Transverse colon (tissue), 4 donors: ENCODE data around the gene FMO1. TPM values are rescaled to one million over a fixed set of nuclear protein-coding genes. Genes with fewer than 3 reads are reported as not detected.
A peak's percentile ranks its signal among the peaks of the same experiment; 100 is the strongest.

ENCODE experiments used
- DNase-seq: peaks from one replicate; pipeline ENCODE4 v3.0.0-alpha.2; 2019
- H3K27ac ChIP-seq, 4 donors: fragments of 200-600 bp; sonication (generic); 2 replicates each; pipeline ENCODE4 v1.5.1; 2016 to 2018; ENCODE audit warnings: inconsistent platforms in 4 of 4
- H3K27me3 ChIP-seq: fragments of 200-600 bp; sonication (generic); 2 replicates; pipeline ENCODE4 v1.5.1; 2017; ENCODE audit warnings: inconsistent platforms
- H3K36me3 ChIP-seq, 4 donors: fragments of 200-600 bp; sonication (generic); 2 replicates each; pipeline ENCODE4 v1.5.1; 2017 to 2019; ENCODE audit warnings: inconsistent platforms in 4 of 4
- H3K4me1 ChIP-seq, 4 donors: fragments of 200-600 bp; sonication (generic); 2 replicates each; pipeline ENCODE4 v1.5.1; 2017 to 2020; ENCODE audit warnings: inconsistent platforms in 4 of 4
- H3K4me3 ChIP-seq, 4 donors: fragments of 200-600 bp; sonication (generic); 1 replicate in 1 of 4; 2 replicates in 3 of 4; pipeline versions ENCODE4 v1.5.1 to v1.6.1; 2017 to 2019; ENCODE audit warnings: inconsistent platforms in 4 of 4
- H3K9me3 ChIP-seq, 2 donors: fragments of 200-600 bp; sonication (generic); 2 replicates each; pipeline ENCODE4 v1.5.1; 2017 to 2019; ENCODE audit warnings: inconsistent platforms in 2 of 2
- CTCF ChIP-seq, 5 experiments: fragments of 200-600 bp in 3 of 5; fragments of 450-650 bp in 2 of 5; sonication (generic) in 3 of 5; IDR thresholded peaks; 1 replicate in 2 of 5; 2 replicates in 3 of 5; pipeline ENCODE4 v1.5.1; 2016 to 2017; ENCODE audit warnings: antibody characterized with exemption in 5 of 5, inconsistent platforms in 3 of 5, mild to moderate bottlenecking in 2 of 5, moderate library complexity in 1 of 5
- EP300 ChIP-seq: sonication (generic); formaldehyde crosslinking; IDR thresholded peaks from one replicate; pipeline ENCODE4 v1.6.1; 2017; ENCODE audit warnings: antibody characterized with exemption, low read depth
- POLR2A ChIP-seq: fragments of 450-650 bp; IDR thresholded peaks from one replicate; pipeline ENCODE4 v1.6.1; 2016; ENCODE audit warnings: antibody characterized with exemption, mild to moderate bottlenecking, moderate library complexity
- POLR2AphosphoS5 ChIP-seq, 3 donors: sonication (generic); formaldehyde crosslinking; IDR thresholded peaks; one replicate each; pipeline ENCODE4 v1.6.1; 2016; ENCODE audit warnings: antibody characterized with exemption in 3 of 3
- WGBS, 2 donors: methylation state at CpG; one replicate each; pipeline ENCODE4 v1.1.5; 2018; ENCODE audit warnings: low coverage in 1 of 2; 5-methylcytosine and 5-hydroxymethylcytosine counted together
- in situ Hi-C, 4 donors: fragments of 200-750 bp; cut with MboI; loops; one replicate each; pipeline versions ENCODE4 v1.15.0 to v1.15.1; 2017; ENCODE audit warnings: low sequenced_read_pairs in 3 of 4, low pct_ligation_motif_present in 1 of 4, low pct_unique_long_range_greater_than_20kb in 1 of 4
- intact Hi-C: fragments of 100-400 bp; cut with DNase I; formaldehyde crosslinking; loops from one replicate; pipeline ENCODE4 v1.15.1; 2023; ENCODE audit warnings: low total_unique reads
- total RNA-seq, 4 donors: library from RNA; depleted of rRNA; stranded (reverse); fragments of >200 nt; gene quantifications; one replicate each; pipeline ENCODE4 v1.1.0, GENCODE V29; 2016

Gene FMO1
- total RNA-seq, 4 donors from 2014 or later: not detected

- TF ChIP-seq POLR2A (no peak), CTCF (IDR thresholded peaks at IDR 0.05) (peak; percentile 36 to 52 (median 45))
- WGBS, 2 donors: 9 to 12% methylated on average over 5 to 28 of the region's 34 CpGs
- H3K27ac ChIP-seq: peak overlapping the region in 1 of 4 donors; percentile 51
- peak; percentile 56 for DNase-seq
- H3K9me3 ChIP-seq: no peaks in the 10 kb centered on the region
- H3K4me1 ChIP-seq: peaks cover 0 to 4% (median 2%) of the 10 kb centered on the region in 4 donors
- peaks cover 15% of the 10 kb centered on the region for H3K27me3 ChIP-seq
- no peaks in the 10 kb centered on the region for H3K36me3 ChIP-seq
- in situ Hi-C loops: no loop called here
- intact Hi-C loops: no loop called here
- H3K4me3 ChIP-seq: peak overlapping the region; percentile 30 to 59 (median 40)
Measured at GRCh38 chr1:171251042-171251951, 3.0 kb downstream of the FMO1 start.

- H3K9me3 ChIP-seq: no peaks in the 10 kb centered on the region
- H3K27ac ChIP-seq: peak overlapping the region in 1 of 4 donors; percentile 51
- intact Hi-C loops (no loop called here), in situ Hi-C loops (no loop called here)
- no peak for DNase-seq
- H3K4me3 ChIP-seq: peak overlapping the region in 3 of 4 donors; percentile 32 to 59 (median 48)
- WGBS, 2 donors: 18 to 36% methylated on average over 3 to 6 of the region's 6 CpGs
- TF ChIP-seq POLR2AphosphoS5 (IDR thresholded peaks at IDR 0.05): no peak
- no peak for TF ChIP-seq EP300
- TF ChIP-seq POLR2A: no peak
- no peak for TF ChIP-seq CTCF (IDR thresholded peaks at IDR 0.05)
- H3K36me3 ChIP-seq: no peaks in the 10 kb centered on the region
- peaks cover 15% of the 10 kb centered on the region for H3K27me3 ChIP-seq
- H3K4me1 ChIP-seq: peaks cover 0 to 7% (median 2%) of the 10 kb centered on the region in 4 donors
Measured at GRCh38 chr1:171251952-171252300, 3.6 kb downstream of the FMO1 start.

- Histone ChIP-seq H3K27ac (peak overlapping the region in 1 of 4 donors; percentile 7), H3K9me3 (no peaks in the 10 kb centered on the region), H3K4me1 (peaks cover 0 to 13% (median 6%) of the 10 kb centered on the region in 4 donors), H3K4me3 (no peak overlapping the region), H3K27me3 (peaks cover 15% of the 10 kb centered on the region), H3K36me3 (no peaks in the 10 kb centered on the region)
- WGBS, 2 donors: 39 to 66% methylated on average over 2 to 5 of the region's 5 CpGs
- in situ Hi-C loops (no loop called here), intact Hi-C loops (no loop called here)
- DNase-seq: peak; percentile 60
- TF ChIP-seq EP300 (no peak), POLR2AphosphoS5 (IDR thresholded peaks at IDR 0.05) (peak in 1 of 3 donors; percentile 41)
Measured at GRCh38 chr1:171252482-171252881, 4.2 kb downstream of the FMO1 start.

- H3K9me3 ChIP-seq: no peaks in the 10 kb centered on the region
- H3K27ac ChIP-seq: no peak overlapping the region
- H3K36me3 ChIP-seq: no peaks in the 10 kb centered on the region
- peaks cover 15% of the 10 kb centered on the region for H3K27me3 ChIP-seq
- TF ChIP-seq POLR2A: no peak
- no peak for TF ChIP-seq POLR2AphosphoS5 (IDR thresholded peaks at IDR 0.05)
- TF ChIP-seq CTCF (IDR thresholded peaks at IDR 0.05): no peak
- no peak for TF ChIP-seq EP300
- H3K4me3 ChIP-seq: no peak overlapping the region
- DNase-seq: no peak
- intact Hi-C loops: no loop called here
- 63 to 76% methylated on average over 4 of the region's 4 CpGs for WGBS, 2 donors
- in situ Hi-C loops: no loop called here
- H3K4me1 ChIP-seq: peaks cover 0 to 17% (median 9%) of the 10 kb centered on the region in 4 donors
Measured at GRCh38 chr1:171254859-171255258, 6.6 kb downstream of the FMO1 start.
